NCI-H82 treated with DMSO at 0.1 percent for 48 hours (cell line): ENCODE measurements around the gene CCDC171.

Experiments used
- DNase-seq: peaks from one replicate; lab custom pipeline; 2025; ENCODE audit not compliant: unreplicated experiment; lab: John Stamatoyannopoulos, UW

CCDC171 gene

GRCh38 chr9:15977438-15977837 lies 424.6 kb downstream of the CCDC171 start:
- no peak for DNase-seq

- no peak for DNase-seq
Measured at GRCh38 chr9:15982182-15982581, 429.3 kb downstream of the CCDC171 start.

GRCh38 chr9:15999422-16000339 lies 446.8 kb downstream of the CCDC171 start:
- DNase-seq: no peak

GRCh38 chr9:16000811-16001210 lies 448.0 kb downstream of the CCDC171 start:
- DNase-seq: no peak

GRCh38 chr9:16001856-16002255 lies 449.0 kb downstream of the CCDC171 start:
- no peak for DNase-seq

- DNase-seq: no peak
Measured at GRCh38 chr9:16002816-16003215, 450.0 kb downstream of the CCDC171 start.

- no peak for DNase-seq
Measured at GRCh38 chr9:16003785-16004184, 450.9 kb downstream of the CCDC171 start.

- DNase-seq: no peak
Measured at GRCh38 chr9:16004613-16005012, 451.8 kb downstream of the CCDC171 start.

- no peak for DNase-seq
Measured at GRCh38 chr9:16010221-16010620, 457.4 kb downstream of the CCDC171 start.

GRCh38 chr9:16012621-16013020 lies 459.8 kb downstream of the CCDC171 start:
- DNase-seq: no peak

GRCh38 chr9:16013366-16013765 lies 460.5 kb downstream of the CCDC171 start:
- DNase-seq: no peak

GRCh38 chr9:16013826-16014225 lies 461.0 kb downstream of the CCDC171 start:
- DNase-seq: no peak

GRCh38 chr9:16022228-16022627 lies 469.4 kb downstream of the CCDC171 start:
- DNase-seq: no peak

- DNase-seq: no peak
Measured at GRCh38 chr9:16023446-16023845, 470.6 kb downstream of the CCDC171 start.
